ENCODE measurements around the gene HCN4. TPM values are rescaled to one million over a fixed set of nuclear protein-coding genes. Genes with fewer than 3 reads are reported as not detected.

HCN4 gene
- total RNA-seq, 1 experiment from 2014 or later = 10.5 TPM

DNA sequence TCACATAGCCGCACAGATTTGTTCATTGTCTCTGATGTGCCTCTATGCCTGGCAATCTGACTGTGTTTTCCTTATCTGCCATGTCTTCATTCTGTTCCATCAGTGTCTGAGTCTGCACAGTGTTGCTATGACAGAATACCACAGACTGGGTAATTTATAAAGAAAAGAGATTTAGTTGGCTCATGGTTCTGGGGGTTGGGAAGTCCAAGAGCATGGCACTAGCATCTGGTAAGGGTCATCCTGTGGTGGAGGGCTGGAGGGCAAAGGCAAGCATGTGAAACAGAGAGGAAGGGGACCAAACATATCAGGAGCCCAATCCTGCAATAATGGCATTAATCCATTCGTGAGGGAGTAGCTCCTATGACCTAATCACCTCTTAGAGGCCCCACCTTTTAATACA, 11.9 kb upstream of the HCN4 start (continued):
- TF ChIP-seq, protein P1, sequence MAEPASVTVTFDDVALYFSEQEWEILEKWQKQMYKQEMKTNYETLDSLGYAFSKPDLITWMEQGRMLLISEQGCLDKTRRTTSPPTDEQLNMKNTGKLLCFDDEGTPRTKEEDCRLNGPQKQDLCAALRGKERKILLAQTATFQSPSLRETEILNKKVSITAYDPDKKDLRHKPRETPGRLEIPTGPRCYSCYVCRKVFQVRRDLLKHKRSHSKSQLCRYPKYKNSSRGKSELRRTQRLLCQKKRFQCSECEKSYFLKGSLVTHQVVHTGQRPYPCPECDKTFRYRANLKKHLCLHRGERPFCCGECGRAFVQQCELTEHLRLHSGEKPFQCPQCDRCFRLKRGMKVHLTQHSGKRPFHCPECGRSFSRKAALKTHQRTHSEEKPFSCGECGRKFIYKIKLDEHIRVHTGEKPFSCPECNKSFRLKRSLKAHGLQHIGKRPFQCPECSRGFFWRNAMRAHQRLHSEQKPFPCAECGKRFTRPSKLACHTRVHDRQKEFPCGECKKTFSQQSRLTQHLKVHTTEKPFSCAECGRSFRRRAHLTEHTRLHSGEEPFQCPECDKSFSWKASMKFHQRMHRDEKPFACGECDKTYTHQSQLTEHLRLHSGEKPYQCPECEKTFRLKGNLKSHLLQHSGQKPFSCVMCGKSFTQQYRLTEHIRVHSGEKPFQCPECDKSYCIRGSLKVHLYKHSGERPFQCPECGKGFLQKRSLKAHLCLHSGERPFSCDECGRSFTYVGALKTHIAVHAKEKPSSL (CRISPR knock-in tag; conservative IDR thresholded peaks at IDR 0.05) = no peak
- TF ChIP-seq, protein P2, sequence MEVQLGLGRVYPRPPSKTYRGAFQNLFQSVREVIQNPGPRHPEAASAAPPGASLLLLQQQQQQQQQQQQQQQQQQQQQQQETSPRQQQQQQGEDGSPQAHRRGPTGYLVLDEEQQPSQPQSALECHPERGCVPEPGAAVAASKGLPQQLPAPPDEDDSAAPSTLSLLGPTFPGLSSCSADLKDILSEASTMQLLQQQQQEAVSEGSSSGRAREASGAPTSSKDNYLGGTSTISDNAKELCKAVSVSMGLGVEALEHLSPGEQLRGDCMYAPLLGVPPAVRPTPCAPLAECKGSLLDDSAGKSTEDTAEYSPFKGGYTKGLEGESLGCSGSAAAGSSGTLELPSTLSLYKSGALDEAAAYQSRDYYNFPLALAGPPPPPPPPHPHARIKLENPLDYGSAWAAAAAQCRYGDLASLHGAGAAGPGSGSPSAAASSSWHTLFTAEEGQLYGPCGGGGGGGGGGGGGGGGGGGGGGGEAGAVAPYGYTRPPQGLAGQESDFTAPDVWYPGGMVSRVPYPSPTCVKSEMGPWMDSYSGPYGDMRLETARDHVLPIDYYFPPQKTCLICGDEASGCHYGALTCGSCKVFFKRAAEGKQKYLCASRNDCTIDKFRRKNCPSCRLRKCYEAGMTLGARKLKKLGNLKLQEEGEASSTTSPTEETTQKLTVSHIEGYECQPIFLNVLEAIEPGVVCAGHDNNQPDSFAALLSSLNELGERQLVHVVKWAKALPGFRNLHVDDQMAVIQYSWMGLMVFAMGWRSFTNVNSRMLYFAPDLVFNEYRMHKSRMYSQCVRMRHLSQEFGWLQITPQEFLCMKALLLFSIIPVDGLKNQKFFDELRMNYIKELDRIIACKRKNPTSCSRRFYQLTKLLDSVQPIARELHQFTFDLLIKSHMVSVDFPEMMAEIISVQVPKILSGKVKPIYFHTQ (CRISPR knock-in tag; IDR thresholded peaks at IDR 0.05) = no peak
- TF ChIP-seq, protein P3, sequence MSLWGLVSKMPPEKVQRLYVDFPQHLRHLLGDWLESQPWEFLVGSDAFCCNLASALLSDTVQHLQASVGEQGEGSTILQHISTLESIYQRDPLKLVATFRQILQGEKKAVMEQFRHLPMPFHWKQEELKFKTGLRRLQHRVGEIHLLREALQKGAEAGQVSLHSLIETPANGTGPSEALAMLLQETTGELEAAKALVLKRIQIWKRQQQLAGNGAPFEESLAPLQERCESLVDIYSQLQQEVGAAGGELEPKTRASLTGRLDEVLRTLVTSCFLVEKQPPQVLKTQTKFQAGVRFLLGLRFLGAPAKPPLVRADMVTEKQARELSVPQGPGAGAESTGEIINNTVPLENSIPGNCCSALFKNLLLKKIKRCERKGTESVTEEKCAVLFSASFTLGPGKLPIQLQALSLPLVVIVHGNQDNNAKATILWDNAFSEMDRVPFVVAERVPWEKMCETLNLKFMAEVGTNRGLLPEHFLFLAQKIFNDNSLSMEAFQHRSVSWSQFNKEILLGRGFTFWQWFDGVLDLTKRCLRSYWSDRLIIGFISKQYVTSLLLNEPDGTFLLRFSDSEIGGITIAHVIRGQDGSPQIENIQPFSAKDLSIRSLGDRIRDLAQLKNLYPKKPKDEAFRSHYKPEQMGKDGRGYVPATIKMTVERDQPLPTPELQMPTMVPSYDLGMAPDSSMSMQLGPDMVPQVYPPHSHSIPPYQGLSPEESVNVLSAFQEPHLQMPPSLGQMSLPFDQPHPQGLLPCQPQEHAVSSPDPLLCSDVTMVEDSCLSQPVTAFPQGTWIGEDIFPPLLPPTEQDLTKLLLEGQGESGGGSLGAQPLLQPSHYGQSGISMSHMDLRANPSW (CRISPR knock-in tag; conservative IDR thresholded peaks at IDR 0.05; ENCODE audit: low read depth) = no peak
- TF ChIP-seq, protein P4, sequence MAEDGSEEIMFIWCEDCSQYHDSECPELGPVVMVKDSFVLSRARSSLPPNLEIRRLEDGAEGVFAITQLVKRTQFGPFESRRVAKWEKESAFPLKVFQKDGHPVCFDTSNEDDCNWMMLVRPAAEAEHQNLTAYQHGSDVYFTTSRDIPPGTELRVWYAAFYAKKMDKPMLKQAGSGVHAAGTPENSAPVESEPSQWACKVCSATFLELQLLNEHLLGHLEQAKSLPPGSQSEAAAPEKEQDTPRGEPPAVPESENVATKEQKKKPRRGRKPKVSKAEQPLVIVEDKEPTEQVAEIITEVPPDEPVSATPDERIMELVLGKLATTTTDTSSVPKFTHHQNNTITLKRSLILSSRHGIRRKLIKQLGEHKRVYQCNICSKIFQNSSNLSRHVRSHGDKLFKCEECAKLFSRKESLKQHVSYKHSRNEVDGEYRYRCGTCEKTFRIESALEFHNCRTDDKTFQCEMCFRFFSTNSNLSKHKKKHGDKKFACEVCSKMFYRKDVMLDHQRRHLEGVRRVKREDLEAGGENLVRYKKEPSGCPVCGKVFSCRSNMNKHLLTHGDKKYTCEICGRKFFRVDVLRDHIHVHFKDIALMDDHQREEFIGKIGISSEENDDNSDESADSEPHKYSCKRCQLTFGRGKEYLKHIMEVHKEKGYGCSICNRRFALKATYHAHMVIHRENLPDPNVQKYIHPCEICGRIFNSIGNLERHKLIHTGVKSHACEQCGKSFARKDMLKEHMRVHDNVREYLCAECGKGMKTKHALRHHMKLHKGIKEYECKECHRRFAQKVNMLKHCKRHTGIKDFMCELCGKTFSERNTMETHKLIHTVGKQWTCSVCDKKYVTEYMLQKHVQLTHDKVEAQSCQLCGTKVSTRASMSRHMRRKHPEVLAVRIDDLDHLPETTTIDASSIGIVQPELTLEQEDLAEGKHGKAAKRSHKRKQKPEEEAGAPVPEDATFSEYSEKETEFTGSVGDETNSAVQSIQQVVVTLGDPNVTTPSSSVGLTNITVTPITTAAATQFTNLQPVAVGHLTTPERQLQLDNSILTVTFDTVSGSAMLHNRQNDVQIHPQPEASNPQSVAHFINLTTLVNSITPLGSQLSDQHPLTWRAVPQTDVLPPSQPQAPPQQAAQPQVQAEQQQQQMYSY (CRISPR knock-in tag; IDR thresholded peaks at IDR 0.05) = no peak
- TF ChIP-seq, protein P5, sequence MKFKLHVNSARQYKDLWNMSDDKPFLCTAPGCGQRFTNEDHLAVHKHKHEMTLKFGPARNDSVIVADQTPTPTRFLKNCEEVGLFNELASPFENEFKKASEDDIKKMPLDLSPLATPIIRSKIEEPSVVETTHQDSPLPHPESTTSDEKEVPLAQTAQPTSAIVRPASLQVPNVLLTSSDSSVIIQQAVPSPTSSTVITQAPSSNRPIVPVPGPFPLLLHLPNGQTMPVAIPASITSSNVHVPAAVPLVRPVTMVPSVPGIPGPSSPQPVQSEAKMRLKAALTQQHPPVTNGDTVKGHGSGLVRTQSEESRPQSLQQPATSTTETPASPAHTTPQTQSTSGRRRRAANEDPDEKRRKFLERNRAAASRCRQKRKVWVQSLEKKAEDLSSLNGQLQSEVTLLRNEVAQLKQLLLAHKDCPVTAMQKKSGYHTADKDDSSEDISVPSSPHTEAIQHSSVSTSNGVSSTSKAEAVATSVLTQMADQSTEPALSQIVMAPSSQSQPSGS (CRISPR knock-in tag; IDR thresholded peaks at IDR 0.05; ENCODE audit: borderline replicate concordance, low read depth) = no peak
- TF ChIP-seq, protein P6, sequence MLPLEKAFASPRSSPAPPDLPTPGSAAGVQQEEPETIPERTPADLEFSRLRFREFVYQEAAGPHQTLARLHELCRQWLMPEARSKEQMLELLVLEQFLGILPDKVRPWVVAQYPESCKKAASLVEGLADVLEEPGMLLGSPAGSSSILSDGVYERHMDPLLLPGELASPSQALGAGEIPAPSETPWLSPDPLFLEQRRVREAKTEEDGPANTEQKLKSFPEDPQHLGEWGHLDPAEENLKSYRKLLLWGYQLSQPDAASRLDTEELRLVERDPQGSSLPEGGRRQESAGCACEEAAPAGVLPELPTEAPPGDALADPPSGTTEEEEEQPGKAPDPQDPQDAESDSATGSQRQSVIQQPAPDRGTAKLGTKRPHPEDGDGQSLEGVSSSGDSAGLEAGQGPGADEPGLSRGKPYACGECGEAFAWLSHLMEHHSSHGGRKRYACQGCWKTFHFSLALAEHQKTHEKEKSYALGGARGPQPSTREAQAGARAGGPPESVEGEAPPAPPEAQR (CRISPR knock-in tag; IDR thresholded peaks at IDR 0.05) = no peak

DNA sequence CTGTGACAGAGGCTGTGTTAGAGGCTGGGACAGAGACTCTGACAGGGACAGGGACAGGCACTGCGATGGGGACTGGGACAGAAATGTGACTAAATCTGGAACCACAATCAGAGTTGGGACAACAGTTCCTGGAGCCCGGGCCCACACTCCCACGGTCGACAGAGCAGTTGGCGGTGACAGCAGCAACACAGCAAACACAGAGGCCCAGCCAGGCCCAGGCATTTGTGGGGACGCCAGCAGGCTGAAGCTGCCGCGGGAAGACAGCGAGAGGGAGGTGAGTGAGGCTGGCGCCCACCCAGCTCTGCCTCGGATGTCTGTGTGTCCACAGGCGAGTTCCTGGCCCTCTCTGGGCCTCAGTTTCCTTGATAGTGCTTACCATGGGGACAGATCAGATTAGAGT, 9.3 kb upstream of the HCN4 start:
- Mint-ChIP-seq H3K9me3 (peaks cover 23% of the 10 kb centered on the region), H3K27me3 (ENCODE audit: low read depth) (peaks cover 16% of the 10 kb centered on the region), H3K4me3 (no peak overlapping the region), H3K36me3 (peaks cover 18% of the 10 kb centered on the region), H3K4me1 (peaks cover 22% of the 10 kb centered on the region), H3K27ac (no peak overlapping the region)
- DNase-seq (ENCODE audit: low spot score) = no peak
- ATAC-seq = no peak; the same call in 1 of the 2 replicates
- POLR2A ChIA-PET = no interaction called here
- TF ChIP-seq, protein P7, sequence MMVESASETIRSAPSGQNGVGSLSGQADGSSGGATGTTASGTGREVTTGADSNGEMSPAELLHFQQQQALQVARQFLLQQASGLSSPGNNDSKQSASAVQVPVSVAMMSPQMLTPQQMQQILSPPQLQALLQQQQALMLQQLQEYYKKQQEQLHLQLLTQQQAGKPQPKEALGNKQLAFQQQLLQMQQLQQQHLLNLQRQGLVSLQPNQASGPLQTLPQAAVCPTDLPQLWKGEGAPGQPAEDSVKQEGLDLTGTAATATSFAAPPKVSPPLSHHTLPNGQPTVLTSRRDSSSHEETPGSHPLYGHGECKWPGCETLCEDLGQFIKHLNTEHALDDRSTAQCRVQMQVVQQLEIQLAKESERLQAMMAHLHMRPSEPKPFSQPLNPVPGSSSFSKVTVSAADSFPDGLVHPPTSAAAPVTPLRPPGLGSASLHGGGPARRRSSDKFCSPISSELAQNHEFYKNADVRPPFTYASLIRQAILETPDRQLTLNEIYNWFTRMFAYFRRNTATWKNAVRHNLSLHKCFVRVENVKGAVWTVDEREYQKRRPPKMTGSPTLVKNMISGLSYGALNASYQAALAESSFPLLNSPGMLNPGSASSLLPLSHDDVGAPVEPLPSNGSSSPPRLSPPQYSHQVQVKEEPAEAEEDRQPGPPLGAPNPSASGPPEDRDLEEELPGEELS (CRISPR knock-in tag; IDR thresholded peaks at IDR 0.05) = no peak
- no peak for TF ChIP-seq CBFB (CRISPR knock-in tag; IDR thresholded peaks at IDR 0.05; ENCODE audit: low read depth)
- no peak for TF ChIP-seq RORB (CRISPR knock-in tag; IDR thresholded peaks at IDR 0.05)
- CTCF ChIA-PET = no interaction called here

All from WTC11 (cell line).